Stimulated activated CD8-positive, alpha-beta memory T cell treated with anti-CD3 and anti-CD28 coated beads, Interleukin-12 subunit alpha, Interleukin-12 subunit beta, amount 100 ng/mL, for 4 hours (primary cell): ENCODE results near the gene ATP6V1B1.
"Not testable (repeated sequence)": the region's sequence is repeated elsewhere in the genome, so short reads cannot be mapped to it uniquely, and the experiment has no call there.

ENCODE experiments used
- DNase-seq: peaks from one replicate; pipeline ENCODE4 v3.0.0-alpha.2; 2020; ENCODE audit warnings: low read depth

The ATP6V1B1 gene

GRCh38 chr2:70990216-70990615, 54.5 kb downstream of the ATP6V1B1 start:
- DNase-seq = no peak

- no peak for DNase-seq
Observed at GRCh38 chr2:70991142-70991541, 55.4 kb downstream of the ATP6V1B1 start.

GRCh38 chr2:70991742-70992141, 56.0 kb downstream of the ATP6V1B1 start:
- no peak for DNase-seq

GRCh38 chr2:70992945-70993853, 57.5 kb downstream of the ATP6V1B1 start:
- DNase-seq = no peak

GRCh38 chr2:70994009-70994698, 58.5 kb downstream of the ATP6V1B1 start:
- DNase-seq = no peak

- DNase-seq = peak; percentile 90
Observed at GRCh38 chr2:70994699-70995425, 59.2 kb downstream of the ATP6V1B1 start, which contains the start of gene TEX261. Gene TEX261 (minus strand): TSS chr2:70994873. CDS start chr2:70994757, 116 bp downstream.

GRCh38 chr2:70995426-70995729, 59.7 kb downstream of the ATP6V1B1 start:
- no peak for DNase-seq

- DNase-seq = not testable (repeated sequence)
Observed at GRCh38 chr2:70998885-70999284, 63.2 kb downstream of the ATP6V1B1 start.

GRCh38 chr2:70999362-70999761, 63.7 kb downstream of the ATP6V1B1 start:
- no peak for DNase-seq

GRCh38 chr2:70999931-71000330, 64.2 kb downstream of the ATP6V1B1 start:
- DNase-seq = not testable (repeated sequence)

- DNase-seq = peak; percentile 59
Observed at GRCh38 chr2:71000780-71001591, 65.3 kb downstream of the ATP6V1B1 start.

GRCh38 chr2:71001592-71001927, 65.9 kb downstream of the ATP6V1B1 start:
- DNase-seq = no peak

GRCh38 chr2:71001981-71002570, 66.4 kb downstream of the ATP6V1B1 start:
- no peak for DNase-seq

- DNase-seq = no peak
Observed at GRCh38 chr2:71003396-71003795, 67.7 kb downstream of the ATP6V1B1 start.

GRCh38 chr2:71003966-71004755, 68.5 kb downstream of the ATP6V1B1 start:
- DNase-seq = no peak

- DNase-seq = no peak
Observed at GRCh38 chr2:71004857-71005256, 69.2 kb downstream of the ATP6V1B1 start.

- DNase-seq = no peak
Observed at GRCh38 chr2:71005271-71006202, 69.8 kb downstream of the ATP6V1B1 start.

- no peak for DNase-seq
Observed at GRCh38 chr2:71006323-71006722, 70.6 kb downstream of the ATP6V1B1 start.
